Suprapubic skin (tissue), 4 donors: ENCODE data around the gene PFKM.

Source experiments
- CTCF ChIP-seq, 2 donors: fragments of 200-600 bp in 1 of 2; fragments of 450-650 bp in 1 of 2; sonication (generic) in 1 of 2; IDR thresholded peaks; one replicate each; pipeline ENCODE4 v1.5.1; 2016 to 2019; ENCODE audit warnings: antibody characterized with exemption in 2 of 2, mild to moderate bottlenecking in 1 of 2, moderate library complexity in 1 of 2
- POLR2A ChIP-seq, 2 donors: fragments of 450-650 bp; IDR thresholded peaks; one replicate each; pipeline ENCODE4 v1.6.1; 2017; ENCODE audit warnings: antibody characterized with exemption in 2 of 2, mild to moderate bottlenecking in 2 of 2, moderate library complexity in 2 of 2
- POLR2AphosphoS5 ChIP-seq, 3 donors: sonication (generic); formaldehyde crosslinking; IDR thresholded peaks; one replicate each; pipeline ENCODE4 v1.6.1; 2017; ENCODE audit warnings: antibody characterized with exemption in 3 of 3

GRCh38 chr12:48177982-48178381, 58.8 kb downstream of the PFKM start:
- TF ChIP-seq CTCF (IDR thresholded peaks at IDR 0.05) (no peak), POLR2AphosphoS5 (IDR thresholded peaks at IDR 0.05) (no peak), POLR2A (IDR thresholded peaks at IDR 0.05) (no peak)
